DOHH2 (cell line): ENCODE data around the gene TNFRSF21.

ENCODE experiments used
- CTCF ChIP-seq: fragments of 200-600 bp; sonication (generic); IDR thresholded peaks from one replicate; pipeline ENCODE4 v1.5.1; 2014; ENCODE audit warnings: antibody characterized with exemption, mild to moderate bottlenecking, low read depth, low read length; ENCODE audit not compliant: poor library complexity, severe bottlenecking
- EZH2phosphoT487 ChIP-seq: fragments of 200-600 bp; sonication (generic); IDR thresholded peaks from 2 replicates; pipeline ENCODE4 v1.6.1; 2017; ENCODE audit warnings: borderline replicate concordance, mild to moderate bottlenecking, antibody characterized with exemption, low read length, moderate library complexity, mixed read lengths

GRCh38 chr6:47241742-47242482 is 67.8 kb downstream of the TNFRSF21 start:
- TF ChIP-seq CTCF = no peak
- no peak for TF ChIP-seq EZH2phosphoT487
